Renal cortex interstitium (tissue), 11 donors: ENCODE measurements around the gene CAB39. TPM values are rescaled to one million over a fixed set of nuclear protein-coding genes. Genes with fewer than 3 reads are reported as not detected.

Source experiments
- DNase-seq, 11 donors: peaks; one replicate each; pipeline ENCODE4 v3.0.0-alpha.2; 2013; ENCODE audit warnings: low read depth in 9 of 11, low spot score in 4 of 11; ENCODE audit errors: extremely low read depth in 1 of 11
- polyA plus RNA-seq, 3 donors: library from polyadenylated mRNA; unstranded; fragments of 120-200 nt; gene quantifications; one replicate each; pipeline ENCODE4 v1.2.1, GENCODE V29; 2013; ENCODE audit not compliant: insufficient read length in 3 of 3

The CAB39 gene
- polyA plus RNA-seq, 3 donors = 82.4 to 93.4 (median 88.2) TPM

- DNase-seq = no peak
These were observed 151.5 kb downstream of the CAB39 start for GRCh38 chr2:230864122-230864604.

- peak in 4 of 11 donors; percentile 62 to 77 (median 72) for DNase-seq
These were observed 152.1 kb downstream of the CAB39 start, which contains the start of gene ITM2C for GRCh38 chr2:230864605-230865306. ITM2C (plus strand) TSS chr2:230864942; CDS start chr2:230865026, 84 bp downstream.

- DNase-seq = no peak
These were observed 152.7 kb downstream of the CAB39 start for GRCh38 chr2:230865307-230865765.

- DNase-seq = peak in 1 of 11 donors; percentile 43
These were observed 153.4 kb downstream of the CAB39 start for GRCh38 chr2:230865766-230866755.

DNA sequence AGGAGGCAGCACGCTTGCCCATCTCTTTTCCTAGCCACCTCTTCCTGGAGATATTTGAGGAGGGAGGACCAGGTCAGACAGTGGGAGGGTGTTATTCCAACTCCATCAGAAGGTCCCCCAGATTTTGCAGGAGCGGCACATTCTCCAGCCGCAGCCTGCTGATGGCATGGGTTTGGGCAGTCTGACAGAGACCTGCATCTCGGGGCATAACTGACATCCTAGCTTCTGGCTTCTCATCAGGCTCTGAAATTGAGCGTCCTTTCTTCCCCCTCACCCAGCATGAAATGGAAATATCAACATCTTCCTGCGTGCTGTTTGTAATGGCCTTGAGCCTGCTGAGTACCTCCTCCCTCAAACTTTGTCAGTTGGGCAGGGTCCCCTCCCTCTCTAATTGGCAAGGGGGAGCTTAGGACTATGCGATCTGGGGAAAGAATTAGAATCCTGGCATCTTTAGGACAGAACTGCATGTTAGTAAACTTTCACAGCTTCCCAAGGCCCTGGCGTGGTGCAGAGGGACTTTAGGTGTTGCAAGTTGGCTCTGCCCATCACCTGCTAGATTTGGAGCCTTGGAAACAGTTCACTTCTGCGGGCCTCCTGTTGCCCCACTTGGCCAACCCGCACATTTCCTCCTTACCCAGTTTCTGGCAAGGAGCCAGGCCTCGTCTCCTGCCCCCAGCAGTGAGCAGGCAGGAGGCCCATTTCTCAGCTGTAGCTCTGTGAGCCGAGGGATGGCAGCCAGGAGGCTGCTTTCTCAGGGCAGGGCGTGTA is 154.3 kb downstream of the CAB39 start:
- DNase-seq = no peak

GRCh38 chr2:230868161-230868946 is 155.7 kb downstream of the CAB39 start:
- peak in 4 of 11 donors; percentile 55 to 78 (median 72) for DNase-seq

DNA sequence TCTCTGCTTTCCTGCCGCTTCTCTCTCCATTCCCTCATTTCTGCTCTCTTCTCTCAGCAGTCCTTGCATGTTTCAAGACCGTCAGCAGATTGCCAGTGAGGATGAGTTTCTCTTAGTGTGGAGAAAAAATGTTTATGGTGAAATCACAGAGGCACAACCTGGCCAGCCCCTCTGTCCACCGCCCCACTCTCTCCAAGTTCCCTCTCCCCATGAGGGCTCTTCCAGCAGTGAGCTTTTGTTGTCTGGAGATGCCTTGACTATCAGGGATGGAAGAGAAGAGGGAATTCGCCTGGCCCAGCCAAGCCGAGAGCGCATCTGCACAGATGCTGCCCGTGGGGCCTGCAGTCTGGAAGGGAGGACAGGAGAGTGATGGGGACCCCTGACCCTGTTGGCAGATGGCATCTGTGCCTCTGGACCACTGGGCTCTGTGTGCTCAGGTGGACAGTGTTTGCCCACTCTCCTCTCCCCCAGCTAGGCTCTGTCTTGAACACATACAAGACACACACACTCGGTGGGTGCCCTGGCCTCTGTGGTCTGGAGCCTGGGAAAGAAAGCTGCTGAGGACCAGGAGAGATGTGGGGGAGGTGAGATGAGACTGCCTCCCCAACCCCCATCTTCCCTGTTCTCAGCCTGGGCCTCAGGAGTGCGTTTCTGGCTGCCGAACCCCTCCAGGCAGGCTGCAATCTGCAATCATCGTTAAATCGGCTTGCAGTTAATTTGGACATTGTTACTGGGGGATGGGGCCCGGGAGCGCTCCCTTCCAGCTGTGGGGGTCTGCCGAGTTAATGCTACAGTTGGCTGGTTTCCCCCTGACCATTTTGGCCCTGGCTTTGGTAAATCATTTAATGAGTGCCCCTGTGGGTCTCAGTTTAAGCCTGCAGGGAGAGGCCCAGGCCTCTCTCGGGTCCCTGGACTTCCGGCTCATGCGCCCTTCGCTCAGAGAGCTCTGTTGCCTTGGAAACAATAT is 156.6 kb downstream of the CAB39 start:
- peak in 8 of 11 donors; percentile 74 to 91 (median 76) for DNase-seq

GRCh38 chr2:230869914-230870543 is 157.4 kb downstream of the CAB39 start:
- no peak for DNase-seq

Other genes with a start within 250 kb of the CAB39 start
- 1,000 to 10,000 TPM in 1 of 3 donors, 100 to 1,000 TPM in 2; 886 to 1,024 (median 891) TPM for gene ITM2C, start 152.1 kb downstream of the CAB39 start, polyA plus RNA-seq
- gene GPR55, start 212.4 kb downstream of the CAB39 start, polyA plus RNA-seq = under 1 TPM; 0.17 to 0.30 (median 0.22) TPM